ENCODE results near the gene GSDMA.
A peak's percentile ranks its signal among the peaks of the same experiment; 100 is the strongest.

GSDMA gene

GRCh38 chr17:39926135-39926587 lies 36.6 kb upstream of the GSDMA start:
- TF ChIP-seq, protein P1, sequence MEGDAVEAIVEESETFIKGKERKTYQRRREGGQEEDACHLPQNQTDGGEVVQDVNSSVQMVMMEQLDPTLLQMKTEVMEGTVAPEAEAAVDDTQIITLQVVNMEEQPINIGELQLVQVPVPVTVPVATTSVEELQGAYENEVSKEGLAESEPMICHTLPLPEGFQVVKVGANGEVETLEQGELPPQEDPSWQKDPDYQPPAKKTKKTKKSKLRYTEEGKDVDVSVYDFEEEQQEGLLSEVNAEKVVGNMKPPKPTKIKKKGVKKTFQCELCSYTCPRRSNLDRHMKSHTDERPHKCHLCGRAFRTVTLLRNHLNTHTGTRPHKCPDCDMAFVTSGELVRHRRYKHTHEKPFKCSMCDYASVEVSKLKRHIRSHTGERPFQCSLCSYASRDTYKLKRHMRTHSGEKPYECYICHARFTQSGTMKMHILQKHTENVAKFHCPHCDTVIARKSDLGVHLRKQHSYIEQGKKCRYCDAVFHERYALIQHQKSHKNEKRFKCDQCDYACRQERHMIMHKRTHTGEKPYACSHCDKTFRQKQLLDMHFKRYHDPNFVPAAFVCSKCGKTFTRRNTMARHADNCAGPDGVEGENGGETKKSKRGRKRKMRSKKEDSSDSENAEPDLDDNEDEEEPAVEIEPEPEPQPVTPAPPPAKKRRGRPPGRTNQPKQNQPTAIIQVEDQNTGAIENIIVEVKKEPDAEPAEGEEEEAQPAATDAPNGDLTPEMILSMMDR (IDR thresholded peaks at IDR 0.05; ENCODE audit: control insufficient read depth, extremely low read depth, insufficient read depth), result no peak
- peak overlapping the region; percentile 79 for H3K4me3 ChIP-seq (ENCODE audit: low read depth, low read length)
- DNase-seq (ENCODE audit: low read depth), result no peak

DNA sequence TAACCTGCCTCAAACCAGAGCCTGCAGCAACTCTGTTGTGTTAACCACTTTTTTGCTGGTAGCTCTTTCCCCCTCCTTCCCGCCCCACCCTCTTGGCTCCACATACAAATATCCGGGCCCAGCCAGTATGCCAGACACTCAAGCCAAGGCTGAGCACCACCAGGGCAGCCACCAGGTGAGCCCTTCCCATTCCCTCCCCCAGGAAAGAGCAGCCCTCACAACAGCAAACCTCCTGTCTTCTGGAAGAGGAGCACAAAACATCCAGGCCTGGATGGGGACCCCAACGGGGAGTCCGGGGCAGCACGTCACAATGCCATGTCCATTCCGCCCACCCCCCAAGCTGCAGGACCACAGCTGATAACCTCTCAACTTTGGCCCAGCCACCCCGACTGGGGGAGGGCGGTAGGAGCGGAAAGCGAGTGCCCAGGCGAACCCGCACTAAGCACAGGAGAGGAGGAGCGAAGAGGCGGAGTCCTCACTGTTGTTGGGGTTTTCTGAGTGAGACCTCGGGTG lies 36.2 kb upstream of the GSDMA start:
- H3K4me3 ChIP-seq (ENCODE audit: low read depth, low read length), result peak overlapping the region; percentile 79
- TF ChIP-seq, protein P1 (IDR thresholded peaks at IDR 0.05; ENCODE audit: control insufficient read depth, extremely low read depth, insufficient read depth), result no peak
- no peak for DNase-seq (ENCODE audit: low read depth)

DNA sequence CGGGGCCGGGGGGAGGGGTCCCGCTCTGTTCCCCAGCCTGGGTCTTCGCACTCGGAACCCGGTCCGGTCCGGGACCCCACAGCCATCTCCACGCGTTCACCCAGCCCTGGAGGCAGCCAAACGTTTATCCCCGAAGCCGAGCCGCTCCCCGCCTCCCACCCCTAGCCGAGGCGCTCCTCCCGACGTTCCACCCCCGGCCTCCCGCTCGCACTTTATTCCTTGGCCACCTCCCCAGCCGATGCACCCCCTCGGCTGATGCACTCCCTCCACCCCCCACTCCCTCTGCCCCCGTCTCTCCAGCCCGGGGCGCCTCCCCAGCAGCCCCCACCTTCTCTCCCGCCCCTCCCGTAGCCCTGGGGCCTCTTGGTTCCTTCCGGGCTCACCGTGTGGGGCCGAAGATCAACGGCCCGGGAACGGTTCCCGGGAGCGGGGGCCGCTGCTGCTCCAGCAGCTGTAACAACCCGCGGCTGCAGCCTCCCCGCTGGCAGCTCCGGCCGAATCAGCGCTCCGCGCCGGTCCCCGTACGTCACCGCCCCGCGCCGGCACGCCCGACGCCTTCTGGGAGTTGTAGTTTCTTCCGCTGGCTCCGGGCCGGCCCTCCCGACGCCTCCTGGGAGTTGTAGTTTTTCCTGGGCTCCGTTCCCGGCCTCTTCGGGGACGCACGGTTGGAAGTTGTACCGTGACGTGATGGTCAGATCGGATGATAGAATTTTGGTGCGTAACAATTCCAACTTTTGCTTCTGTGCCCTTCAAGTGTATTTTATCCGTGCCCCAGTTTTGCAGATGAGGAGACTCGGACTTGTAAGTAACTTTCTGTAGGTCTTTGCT lies 35.5 kb upstream of the GSDMA start, which contains the start of the genes LRRC3C and ORMDL3:
LRRC3C (plus strand) TSS at position 632 of the 828 bp plus-strand sequence. CDS start 13,792 bp downstream, outside the sequence.
ORMDL3 (minus strand) TSS at position 501 of the 828 bp plus-strand sequence. CDS start 3,398 bp downstream, outside the sequence.
- peak within 1 kb of the TSS; percentile 79 for H3K4me3 ChIP-seq (ENCODE audit: low read depth, low read length)
- TF ChIP-seq, protein P1 (IDR thresholded peaks at IDR 0.05; ENCODE audit: control insufficient read depth, extremely low read depth, insufficient read depth), result no peak
- DNase-seq (ENCODE audit: low read depth), result peak; percentile 83

DNA sequence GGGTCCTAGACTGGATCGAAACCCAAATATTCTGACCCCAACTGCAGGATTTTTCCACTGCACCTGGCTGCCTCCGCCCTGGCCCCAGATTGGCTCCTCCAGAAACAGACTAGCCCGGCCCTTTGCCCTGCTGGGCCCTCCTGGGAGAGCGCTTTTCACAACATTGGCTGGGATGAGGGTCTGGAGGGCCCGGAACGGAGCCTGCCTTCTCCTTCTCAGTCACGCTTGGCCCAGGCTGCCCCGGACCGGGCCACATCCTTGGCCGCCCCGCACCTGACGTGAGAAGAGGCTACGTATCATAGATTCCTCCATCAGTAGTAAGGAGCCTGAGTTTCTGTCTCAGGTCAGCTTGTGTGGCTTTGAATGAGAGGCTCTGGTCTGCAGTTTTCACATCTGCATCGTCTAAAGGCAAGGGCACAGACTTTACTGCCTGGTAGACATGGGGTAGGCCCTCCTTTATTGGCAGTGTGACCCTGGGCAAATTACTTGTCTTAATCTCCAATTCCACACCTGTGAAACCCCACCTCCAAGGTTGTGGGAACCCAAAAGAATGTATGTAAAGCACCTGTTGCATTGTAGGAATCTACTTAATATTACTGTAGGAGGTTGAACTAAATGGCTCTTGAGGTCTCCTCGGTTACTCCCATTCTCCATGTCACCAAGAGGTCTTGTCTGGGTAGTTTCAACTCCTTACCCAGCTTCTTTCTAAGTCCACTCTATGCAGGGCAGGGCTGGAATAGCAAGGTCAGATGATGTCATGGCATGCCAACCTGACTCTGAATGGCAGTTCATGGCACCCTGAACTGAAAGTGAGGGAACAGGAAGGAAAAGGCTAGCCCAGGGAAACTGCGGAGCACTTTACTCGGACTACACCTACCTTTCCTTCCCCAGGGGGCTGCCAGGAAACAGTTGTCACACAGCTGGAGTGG lies 34.6 kb upstream of the GSDMA start:
- no peak for DNase-seq (ENCODE audit: low read depth)
- peak overlapping the region; percentile 79 for H3K4me3 ChIP-seq (ENCODE audit: low read depth, low read length)
- TF ChIP-seq, protein P1 (IDR thresholded peaks at IDR 0.05; ENCODE audit: control insufficient read depth, extremely low read depth, insufficient read depth), result no peak

- peak overlapping the region; percentile 79 for H3K4me3 ChIP-seq (ENCODE audit: low read depth, low read length)
Observed at GRCh38 chr17:39928858-39929645, 33.8 kb upstream of the GSDMA start.

More at GRCh38 chr17:39928858-39929645, 33.8 kb upstream of the GSDMA start:
- no peak for DNase-seq (ENCODE audit: low read depth)
- TF ChIP-seq, protein P1 (IDR thresholded peaks at IDR 0.05; ENCODE audit: control insufficient read depth, extremely low read depth, insufficient read depth), result no peak

All from LNCaP clone FGC (cell line).